Effector memory CD8-positive, alpha-beta T cell (primary cell): ENCODE measurements around the gene DNAH17.

Experiments
- ATAC-seq: fragments of 150-1000 bp; cut with Tn5 transposase; replicated peaks from 2 replicates; pipeline ENCODE4 v1.10.0; 2021; ENCODE audit warnings: mild to moderate bottlenecking, moderate library complexity
- DNase-seq, 3 experiments: peaks; one replicate each; pipeline ENCODE4 v3.0.0; 2021
- H3K27ac Mint-ChIP-seq, 2 donors: one replicate each; pipeline ENCODE4 v1.8.0; 2022; ENCODE audit warnings: mild to moderate bottlenecking in 2 of 2, mixed read lengths in 2 of 2, moderate library complexity in 2 of 2
- H3K27me3 Mint-ChIP-seq, 2 donors: one replicate each; pipeline ENCODE4 v1.8.0; 2022; ENCODE audit warnings: mixed read lengths in 2 of 2
- H3K36me3 Mint-ChIP-seq: one replicate; pipeline ENCODE4 v1.8.0; 2022; ENCODE audit warnings: mild to moderate bottlenecking, moderate library complexity, mixed read lengths; ENCODE audit not compliant: insufficient read depth
- H3K4me1 Mint-ChIP-seq, 2 donors: one replicate each; pipeline ENCODE4 v1.8.0; 2022; ENCODE audit warnings: low read depth in 2 of 2, mixed read lengths in 2 of 2
- H3K4me3 Mint-ChIP-seq, 2 donors: one replicate each; pipeline ENCODE4 v1.8.0; 2022; ENCODE audit warnings: mild to moderate bottlenecking in 2 of 2, mixed read lengths in 2 of 2, moderate library complexity in 2 of 2
- H3K9me3 Mint-ChIP-seq, 2 donors: one replicate each; pipeline ENCODE4 v1.8.0; 2022; ENCODE audit warnings: mixed read lengths in 2 of 2

Gene DNAH17

DNA sequence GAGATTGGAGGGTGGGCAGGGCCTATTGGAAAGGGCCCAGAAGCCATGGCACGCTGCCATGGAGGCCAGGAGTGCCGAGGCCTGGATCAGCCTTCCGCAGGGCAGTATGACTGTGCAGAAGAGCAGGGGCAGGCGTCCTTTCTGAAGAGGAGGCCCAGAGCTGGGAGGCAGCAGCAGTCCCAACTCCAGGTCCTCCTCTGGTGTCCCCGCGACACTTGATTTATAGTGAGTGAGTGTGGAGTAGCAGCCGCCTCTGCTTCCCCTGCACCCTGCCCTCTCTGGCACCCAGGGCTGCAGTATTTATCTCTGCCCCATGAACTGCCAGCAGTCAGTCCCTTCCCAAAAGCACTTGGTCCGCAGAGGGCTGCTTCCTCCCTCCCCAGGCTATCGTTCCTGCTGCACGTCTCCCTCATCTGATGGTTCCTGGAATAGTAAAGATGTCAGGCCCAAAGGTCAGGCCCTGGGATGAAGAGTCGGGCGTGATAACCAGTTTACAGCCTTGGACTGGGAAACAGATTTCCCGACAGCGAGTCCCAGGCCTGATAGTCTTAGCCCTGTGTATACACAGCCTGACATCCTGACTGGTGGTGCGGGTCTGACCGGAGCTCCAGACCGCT, 165.8 kb downstream of the DNAH17 start:
- Mint-ChIP-seq H3K9me3 (no peaks in the 10 kb centered on the region), H3K4me1 (peaks cover 47 to 50% of the 10 kb centered on the region in 2 donors), H3K4me3 (no peak overlapping the region), H3K27me3 (no peaks in the 10 kb centered on the region), H3K27ac (no peak overlapping the region), H3K36me3 (peaks cover 29% of the 10 kb centered on the region)
- DNase-seq (no peak), ATAC-seq (no peak)

DNA sequence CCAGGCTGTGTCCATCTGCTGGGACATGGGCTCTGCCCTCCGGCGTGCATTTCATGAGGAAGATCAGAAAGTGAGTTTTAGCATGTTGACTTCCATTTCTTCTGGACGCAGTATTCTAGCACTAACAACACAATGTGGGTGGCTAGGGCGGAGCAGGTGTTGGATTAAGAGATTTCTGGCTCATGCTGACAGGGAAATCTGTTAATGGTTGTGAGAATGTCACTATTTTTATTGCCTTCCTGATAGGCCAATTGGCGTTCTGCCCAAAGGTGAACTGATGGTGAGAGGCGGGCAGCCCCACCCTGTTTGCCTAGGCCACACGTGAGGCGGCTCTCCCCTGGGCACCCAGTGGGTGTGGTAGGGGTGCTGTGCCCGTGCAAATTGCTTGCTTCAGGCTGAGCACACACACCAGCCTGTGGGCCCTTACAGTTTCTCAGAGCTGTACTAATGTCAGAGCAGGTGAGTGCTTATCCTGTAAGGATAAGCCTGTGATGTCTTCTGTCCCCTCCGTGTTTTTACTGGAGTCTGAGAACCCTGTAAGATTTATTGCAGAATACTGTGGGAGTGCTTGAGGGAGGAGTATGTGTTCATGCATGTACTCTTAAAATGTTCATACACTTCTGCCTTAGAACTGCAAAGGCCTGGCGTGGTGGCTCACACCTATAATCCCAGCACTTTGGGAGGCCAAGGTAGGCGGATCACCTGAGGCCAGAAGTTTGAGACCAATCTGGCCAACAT, 167.8 kb downstream of the DNAH17 start:
- Mint-ChIP-seq H3K4me3 (no peak overlapping the region), H3K9me3 (no peaks in the 10 kb centered on the region), H3K27ac (peak overlapping the region; percentile 38 to 71), H3K27me3 (no peaks in the 10 kb centered on the region), H3K36me3 (peaks cover 39% of the 10 kb centered on the region), H3K4me1 (peaks cover 40 to 51% of the 10 kb centered on the region in 2 donors)
- ATAC-seq (no peak), DNase-seq (no peak)

GRCh38 chr17:78408476-78409050, 168.6 kb downstream of the DNAH17 start:
- no peak overlapping the region for H3K4me3 Mint-ChIP-seq
- no peak for ATAC-seq
- no peaks in the 10 kb centered on the region for H3K9me3 Mint-ChIP-seq
- H3K36me3 Mint-ChIP-seq, result peaks cover 41% of the 10 kb centered on the region
- H3K4me1 Mint-ChIP-seq, result peaks cover 32 to 44% of the 10 kb centered on the region in 2 donors
- H3K27me3 Mint-ChIP-seq, result no peaks in the 10 kb centered on the region
- H3K27ac Mint-ChIP-seq, result peak overlapping the region; percentile 38 to 71
- no peak for DNase-seq

- Mint-ChIP-seq H3K4me3 (no peak overlapping the region), H3K4me1 (peaks cover 22 to 39% of the 10 kb centered on the region in 2 donors), H3K27me3 (no peaks in the 10 kb centered on the region), H3K36me3 (peaks cover 42% of the 10 kb centered on the region), H3K27ac (peak overlapping the region; percentile 71 to 79), H3K9me3 (no peaks in the 10 kb centered on the region)
- DNase-seq, result no peak
- ATAC-seq, result no peak
Observed at GRCh38 chr17:78407387-78408000, 169.7 kb downstream of the DNAH17 start.

DNA sequence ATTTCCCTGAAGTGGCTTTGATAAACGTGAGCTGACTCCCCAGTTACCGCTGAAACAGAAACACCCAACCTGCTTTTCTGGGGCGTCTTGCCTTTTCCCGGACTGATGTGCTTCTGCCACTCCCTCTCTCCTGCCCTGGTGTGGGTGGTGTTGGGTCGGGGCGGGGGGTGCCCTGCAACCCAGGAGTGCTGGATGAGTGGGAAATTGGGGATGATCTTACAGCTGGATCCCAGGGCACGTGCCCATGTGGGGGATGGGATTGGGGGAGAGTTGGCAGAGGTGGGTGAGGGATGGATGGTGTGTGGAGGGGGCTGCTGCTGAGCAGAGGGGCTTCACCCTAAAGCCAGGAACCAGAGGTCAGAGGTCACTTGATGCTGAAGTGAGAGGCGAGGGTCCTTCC, 170.3 kb downstream of the DNAH17 start:
- peaks cover 43% of the 10 kb centered on the region for H3K36me3 Mint-ChIP-seq
- DNase-seq, result no peak
- no peaks in the 10 kb centered on the region for H3K9me3 Mint-ChIP-seq
- peak overlapping the region; percentile 79 to 84 for H3K27ac Mint-ChIP-seq
- no peaks in the 10 kb centered on the region for H3K27me3 Mint-ChIP-seq
- peaks cover 19 to 33% of the 10 kb centered on the region in 2 donors for H3K4me1 Mint-ChIP-seq
- no peak overlapping the region for H3K4me3 Mint-ChIP-seq
- ATAC-seq, result no peak

DNA sequence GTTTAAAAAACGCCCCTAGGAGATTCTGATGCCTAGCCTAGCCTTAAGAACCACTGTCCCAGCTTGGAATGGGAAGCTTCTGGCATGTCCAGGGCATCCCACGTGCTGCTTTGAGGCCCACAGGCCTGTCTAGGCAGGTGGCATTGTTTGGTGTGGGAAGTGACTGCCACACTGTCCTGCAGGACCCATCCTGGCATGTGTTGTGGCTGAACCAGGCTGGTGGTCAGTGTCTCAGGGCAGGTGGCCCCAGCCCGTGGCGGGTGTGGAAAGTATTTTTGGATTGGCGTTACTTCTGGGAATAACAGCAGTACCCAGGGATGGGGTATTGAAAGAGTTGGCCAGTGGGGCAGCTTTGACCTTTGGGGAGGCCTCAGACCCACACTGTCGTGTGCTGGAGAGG, 170.8 kb downstream of the DNAH17 start:
- Mint-ChIP-seq H3K4me3 (no peak overlapping the region), H3K4me1 (peaks cover 19 to 32% of the 10 kb centered on the region in 2 donors), H3K27ac (peak overlapping the region; percentile 79 to 84), H3K9me3 (no peaks in the 10 kb centered on the region), H3K27me3 (no peaks in the 10 kb centered on the region), H3K36me3 (peaks cover 49% of the 10 kb centered on the region)
- no peak for DNase-seq
- ATAC-seq, result no peak

GRCh38 chr17:78403822-78404221, 173.4 kb downstream of the DNAH17 start:
- H3K36me3 Mint-ChIP-seq, result peaks cover 68% of the 10 kb centered on the region
- H3K27me3 Mint-ChIP-seq, result no peaks in the 10 kb centered on the region
- peak overlapping the region in 1 of 2 donors; percentile 81 for H3K27ac Mint-ChIP-seq

DNA sequence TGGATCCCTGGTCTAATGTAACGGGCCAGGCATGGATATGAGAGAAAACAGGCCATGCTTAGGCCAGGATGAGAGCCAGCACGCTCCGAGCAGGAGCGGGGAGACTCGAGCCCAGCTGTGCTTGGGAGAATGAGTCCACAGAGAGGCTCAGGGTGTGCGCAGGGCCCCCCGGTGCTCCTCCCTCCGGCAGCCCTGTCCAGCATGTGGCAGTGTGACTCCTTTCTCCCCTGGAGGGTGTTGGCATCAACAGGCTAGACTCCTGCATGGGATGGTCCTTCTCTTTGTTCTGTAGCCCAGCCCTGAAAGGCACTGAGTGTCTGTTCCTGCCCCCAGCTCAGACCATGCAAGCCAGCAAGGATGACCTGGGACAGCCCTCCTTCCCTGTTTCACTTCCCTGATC, 175.3 kb downstream of the DNAH17 start:
- ATAC-seq, result no peak
- H3K4me3 Mint-ChIP-seq, result no peak overlapping the region
- DNase-seq, result no peak
- no peaks in the 10 kb centered on the region for H3K27me3 Mint-ChIP-seq
- H3K4me1 Mint-ChIP-seq, result peaks cover 6 to 11% of the 10 kb centered on the region in 2 donors
- H3K9me3 Mint-ChIP-seq, result no peaks in the 10 kb centered on the region
- peaks cover 79% of the 10 kb centered on the region for H3K36me3 Mint-ChIP-seq
- no peak overlapping the region for H3K27ac Mint-ChIP-seq

More at GRCh38 chr17:78403822-78404221, 173.4 kb downstream of the DNAH17 start:
- Mint-ChIP-seq H3K9me3 (no peaks in the 10 kb centered on the region), H3K4me3 (no peak overlapping the region), H3K4me1 (peaks cover 13 to 21% of the 10 kb centered on the region in 2 donors)
- ATAC-seq, result no peak
- DNase-seq, result no peak

DNA sequence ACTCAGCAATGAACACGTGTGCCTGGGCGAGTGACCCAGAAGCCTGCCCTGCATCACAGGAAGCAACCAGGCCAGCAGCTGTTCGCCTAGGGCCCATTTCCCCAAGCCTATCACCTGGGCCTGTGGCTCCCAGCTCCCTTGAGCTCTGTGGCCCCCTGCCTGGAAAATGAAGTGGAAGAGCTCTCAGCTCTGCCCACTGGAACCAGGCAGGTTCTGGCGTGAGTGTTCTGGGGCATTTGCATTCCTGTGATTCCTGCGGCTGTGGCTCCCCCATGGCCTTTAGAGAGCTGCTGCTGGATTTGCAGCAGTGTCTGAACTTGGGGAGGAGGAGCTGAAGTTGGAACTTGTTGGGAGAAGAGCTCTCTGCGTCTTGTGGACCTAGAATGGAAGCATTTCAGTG, 175.9 kb downstream of the DNAH17 start:
- ATAC-seq, result no peak
- no peak overlapping the region for H3K4me3 Mint-ChIP-seq
- no peaks in the 10 kb centered on the region for H3K27me3 Mint-ChIP-seq
- peak overlapping the region in 1 of 2 donors; percentile 29 for H3K27ac Mint-ChIP-seq
- peaks cover 86% of the 10 kb centered on the region for H3K36me3 Mint-ChIP-seq
- DNase-seq, result no peak
- no peaks in the 10 kb centered on the region for H3K9me3 Mint-ChIP-seq
- H3K4me1 Mint-ChIP-seq, result peaks cover 6 to 13% of the 10 kb centered on the region in 2 donors

- DNase-seq (no peak), ATAC-seq (no peak)
- Mint-ChIP-seq H3K36me3 (peaks cover 88% of the 10 kb centered on the region), H3K4me3 (no peak overlapping the region), H3K27ac (peak overlapping the region in 1 of 2 donors; percentile 29), H3K27me3 (no peaks in the 10 kb centered on the region), H3K4me1 (peaks cover 8 to 12% of the 10 kb centered on the region in 2 donors), H3K9me3 (no peaks in the 10 kb centered on the region)
Observed at GRCh38 chr17:78400581-78401240, 176.5 kb downstream of the DNAH17 start.

- Mint-ChIP-seq H3K9me3 (no peaks in the 10 kb centered on the region), H3K27ac (no peak overlapping the region), H3K36me3 (peaks cover 88% of the 10 kb centered on the region)
Observed at GRCh38 chr17:78399693-78400144, 177.5 kb downstream of the DNAH17 start.

GRCh38 chr17:78399028-78399692, 178.0 kb downstream of the DNAH17 start:
- H3K27ac Mint-ChIP-seq, result no peak overlapping the region
- H3K4me1 Mint-ChIP-seq, result peaks cover 8 to 10% of the 10 kb centered on the region in 2 donors
- peaks cover 88% of the 10 kb centered on the region for H3K36me3 Mint-ChIP-seq
- no peak for DNase-seq
- H3K9me3 Mint-ChIP-seq, result no peaks in the 10 kb centered on the region
- no peaks in the 10 kb centered on the region for H3K27me3 Mint-ChIP-seq
- ATAC-seq, result no peak
- H3K4me3 Mint-ChIP-seq, result no peak overlapping the region

More at GRCh38 chr17:78399693-78400144, 177.5 kb downstream of the DNAH17 start:
- Mint-ChIP-seq H3K27me3 (no peaks in the 10 kb centered on the region), H3K4me3 (no peak overlapping the region), H3K4me1 (peaks cover 6 to 10% of the 10 kb centered on the region in 2 donors)
- DNase-seq (no peak), ATAC-seq (no peak)
